Anterior cingulate cortex (tissue), 58 donors: ENCODE measurements around the gene HYAL4.
"Not testable (repeated sequence)": the region's sequence is repeated elsewhere in the genome, so short reads cannot be mapped to it uniquely, and the experiment has no call there.

ENCODE experiments used
- DNase-seq, 58 donors: peaks; one replicate each; lab custom pipeline; 2025; lab: John Stamatoyannopoulos, UW

The HYAL4 gene

GRCh38 chr7:123846217-123846891, 1.4 kb downstream of the HYAL4 start:
- no peak for DNase-seq

- no peak for DNase-seq
Observed at GRCh38 chr7:123847868-123848267, 2.9 kb downstream of the HYAL4 start.

- no peak for DNase-seq
Observed at GRCh38 chr7:123849855-123850254, 4.9 kb downstream of the HYAL4 start.

- DNase-seq, result not testable (repeated sequence)
Observed at GRCh38 chr7:123851404-123851803, 6.4 kb downstream of the HYAL4 start.

GRCh38 chr7:123854291-123854690, 9.3 kb downstream of the HYAL4 start:
- not testable (repeated sequence) for DNase-seq

- DNase-seq, result not testable (repeated sequence)
Observed at GRCh38 chr7:123856428-123856827, 11.5 kb downstream of the HYAL4 start.

GRCh38 chr7:123860848-123861247, 15.9 kb downstream of the HYAL4 start:
- no peak for DNase-seq

GRCh38 chr7:123862775-123863174, 17.8 kb downstream of the HYAL4 start:
- no peak for DNase-seq

- no peak for DNase-seq
Observed at GRCh38 chr7:123863461-123863860, 18.5 kb downstream of the HYAL4 start.

GRCh38 chr7:123864012-123864411, 19.0 kb downstream of the HYAL4 start:
- DNase-seq, result no peak

- DNase-seq, result no peak
Observed at GRCh38 chr7:123864436-123864835, 19.5 kb downstream of the HYAL4 start.

GRCh38 chr7:123864966-123865365, 20.0 kb downstream of the HYAL4 start:
- no peak for DNase-seq

GRCh38 chr7:123865517-123866117, 20.6 kb downstream of the HYAL4 start:
- peak in 18 of 58 donors; percentile 1 to 43 (median 13) for DNase-seq

- no peak for DNase-seq
Observed at GRCh38 chr7:123867225-123867624, 22.3 kb downstream of the HYAL4 start.

- DNase-seq, result peak in 16 of 58 donors; percentile 1 to 33 (median 3)
Observed at GRCh38 chr7:123871998-123872867, 27.3 kb downstream of the HYAL4 start.

- no peak for DNase-seq
Observed at GRCh38 chr7:123872908-123873307, 27.9 kb downstream of the HYAL4 start.

- no peak for DNase-seq
Observed at GRCh38 chr7:123876557-123877256, 31.7 kb downstream of the HYAL4 start.

GRCh38 chr7:123879628-123880027, 34.7 kb downstream of the HYAL4 start:
- DNase-seq, result no peak

- no peak for DNase-seq
Observed at GRCh38 chr7:123881300-123881699, 36.3 kb downstream of the HYAL4 start.

GRCh38 chr7:123883154-123883553, 38.2 kb downstream of the HYAL4 start:
- DNase-seq, result no peak

- DNase-seq, result no peak
Observed at GRCh38 chr7:123888192-123888591, 43.2 kb downstream of the HYAL4 start.
